Heart right ventricle (tissue), 16 donors: Measurements from ENCODE around the gene SYNDIG1. TPM values are rescaled to one million over a fixed set of nuclear protein-coding genes. Genes with fewer than 3 reads are reported as not detected.

Source experiments
- ATAC-seq, 8 donors: fragments of 200-7000 bp; cut with Tn5 transposase; one replicate each; pipeline ENCODE4 v1.9.1; 2020; ENCODE audit warnings: mild to moderate bottlenecking in 8 of 8, moderate library complexity in 8 of 8, moderate number of reproducible peaks in 1 of 8
- DNase-seq, 2 donors: peaks; one replicate each; pipeline ENCODE4 v3.0.0-alpha.2; 2020
- H3K27ac ChIP-seq, 10 donors: fragments of 200-600 bp; sonication (generic) in 2 of 10; one replicate each; pipeline versions ENCODE4 v1.5.0 to v1.8.0; 2020 to 2022; ENCODE audit warnings: mild to moderate bottlenecking in 3 of 10
- H3K27me3 ChIP-seq, 7 donors: fragments of 200-600 bp; one replicate each; pipeline ENCODE4 v1.8.0; 2021 to 2022; ENCODE audit warnings: mild to moderate bottlenecking in 2 of 7
- H3K36me3 ChIP-seq, 9 donors: fragments of 200-600 bp; sonication (generic) in 1 of 9; one replicate each; pipeline versions ENCODE4 v1.5.0 to v1.8.0; 2020 to 2022; ENCODE audit warnings: mild to moderate bottlenecking in 2 of 9
- H3K4me1 ChIP-seq, 9 donors: fragments of 200-600 bp; sonication (generic) in 1 of 9; one replicate each; pipeline versions ENCODE4 v1.5.0 to v1.8.0; 2020 to 2022; ENCODE audit warnings: mild to moderate bottlenecking in 4 of 9
- H3K4me3 ChIP-seq, 10 donors: fragments of 200-600 bp; sonication (generic) in 2 of 10; one replicate each; pipeline versions ENCODE4 v1.5.0 to v1.8.0; 2020 to 2022; ENCODE audit warnings: mild to moderate bottlenecking in 7 of 10, moderate library complexity in 2 of 10
- H3K9me3 ChIP-seq, 11 donors: fragments of 200-600 bp in 10 of 11; sonication (generic) in 2 of 11; one replicate each; pipeline versions ENCODE4 v1.5.0 to v1.8.0; 2013 to 2022; ENCODE audit warnings: mild to moderate bottlenecking in 2 of 11, control low read depth in 1 of 11, moderate library complexity in 1 of 11
- WGBS, 2 donors: extraction: QIAGEN DNeasy Blood & Tissue Kit; methylation state at CpG; one replicate each; pipeline ENCODE4 v1.1.7; 2013; ENCODE audit warnings: inconsistent platforms in 1 of 2; 5-methylcytosine and 5-hydroxymethylcytosine counted together
- intact Hi-C, 10 donors: fragments of 100-400 bp; cut with DNase I; formaldehyde crosslinking; loops; one replicate each; pipeline versions ENCODE4 v1.11.1 to v1.14.2; 2022
- polyA plus RNA-seq, 2 donors: library from polyadenylated mRNA; stranded (reverse); fragments of 200-250 nt; gene quantifications; one replicate each; pipeline ENCODE4 v1.2.3, GENCODE V29; 2013
- total RNA-seq, 10 donors: library from RNA; stranded (reverse); fragmentation: NEBNext Ultra II Directional in 3 of 10; extraction: Animal tissue kit (Norgen Biotek cat#: 25700) in 3 of 10; gene quantifications; one replicate each; pipeline versions ENCODE4 v1.2.1 to v1.2.4, GENCODE V29; 2021 to 2023
- TF ChIP-seq, protein P1 (sequence below), 9 donors: fragments of 200-600 bp; sonication (generic) in 2 of 9; IDR thresholded peaks; one replicate each; pipeline versions ENCODE4 v1.5.0 to v1.8.0; 2021 to 2022; ENCODE audit warnings: antibody characterized with exemption in 9 of 9, mild to moderate bottlenecking in 5 of 9, moderate library complexity in 1 of 9
- donor health status: Arrhythmogenic right ventricular cardiomyopathy.
- donor health status: ischemic (EF 13 %, LVEDD 7.1; RV severe dilation, severe dysfunction).
- donor health status: healthy with polysubstance abuse.
- donor health status: DM: no; HTN: yes; CAD: no.
- donor health status: DM: no; HTN: no; CAD: no.
- donor health status: ischemic (EF 25% LVEDD 6.9; RV normal size, moderate dysfunction).
- donor health status: ischemic (EF 25% LVEDD 5.7; RV mildly dilated, moderate dysfunction).
- donor health status: healthy.
- donor health status: DM: yes; HTN: yes; CAD: no.
- donor health status: Ischemic cardiomyopathy.
- donor health status: ischemic (EF 35%, LVEDD 5.7; RV mildly dilated, moderate dysfunction).
- donor health status: nonischemic (EF 11% LVEDD 7.7; RV severe dilation, severe dysfunction).
- donor health status: DM: yes; HTN: yes; CAD: no.
- donor health status: PGD.
- donor health status: ischemic (EF 29% LVEDD 5.4; RV normal size, mild dysfunction).
- donor health status: nonischemic (EF 23%, LVEDD 6.1; RV moderate dilation, normal function).

SYNDIG1 gene
- total and polyA plus RNA-seq, 12 donors, result 8.6 to 34.7 (median 19.9) TPM

DNA sequence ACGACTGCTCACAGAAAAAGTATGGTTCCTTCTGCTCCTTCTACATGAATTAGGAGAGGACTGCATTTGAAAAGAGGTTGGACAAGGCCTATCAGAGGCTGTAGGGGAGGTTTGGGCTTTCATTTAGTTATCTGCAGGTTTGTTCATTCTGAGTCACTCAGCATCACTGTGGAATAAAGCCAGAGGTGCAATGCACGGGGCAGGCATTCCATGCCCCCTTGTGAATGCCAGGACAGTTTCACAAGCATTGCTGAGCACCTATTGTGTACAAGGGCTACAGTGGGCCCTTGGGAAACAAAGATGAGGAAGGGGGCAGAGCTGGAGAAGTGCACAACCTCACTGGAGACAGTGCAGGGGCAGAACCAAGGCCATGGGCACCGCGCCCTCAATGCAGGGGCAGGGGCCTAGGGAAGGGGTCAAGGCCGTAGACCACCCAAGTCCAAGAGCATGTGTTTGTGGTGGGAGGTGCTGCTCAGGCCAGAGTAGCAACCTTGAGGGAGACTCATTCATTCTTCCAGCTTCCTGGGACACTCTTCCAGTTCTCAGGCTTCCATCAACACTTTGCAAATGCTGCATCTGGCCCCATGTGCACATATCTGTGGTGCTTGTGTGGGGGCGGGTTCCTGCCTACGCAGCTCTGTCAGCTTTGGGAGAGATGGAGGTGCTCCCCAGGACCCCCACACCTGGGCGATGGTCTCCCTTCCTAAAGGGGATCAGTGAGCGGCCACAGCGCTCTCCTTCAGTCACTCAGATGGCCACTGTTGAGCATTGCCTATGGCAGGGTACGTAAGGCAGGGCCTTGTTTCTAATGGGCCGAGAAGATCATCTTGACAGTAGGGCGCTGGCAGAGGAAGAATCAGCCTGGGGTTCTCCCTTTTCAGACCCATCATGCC is 204.5 kb downstream of the SYNDIG1 start:
- Histone ChIP-seq H3K27me3 (no peaks in the 10 kb centered on the region), H3K36me3 (no peaks in the 10 kb centered on the region), H3K4me3 (no peak overlapping the region), H3K27ac (no peak overlapping the region), H3K9me3 (no peaks in the 10 kb centered on the region), H3K4me1 (no peaks in the 10 kb centered on the region)
- no peak for DNase-seq
- 91 to 93% methylated on average over 13 of the region's 13 CpGs for WGBS, 2 donors
- TF ChIP-seq, protein P1, sequence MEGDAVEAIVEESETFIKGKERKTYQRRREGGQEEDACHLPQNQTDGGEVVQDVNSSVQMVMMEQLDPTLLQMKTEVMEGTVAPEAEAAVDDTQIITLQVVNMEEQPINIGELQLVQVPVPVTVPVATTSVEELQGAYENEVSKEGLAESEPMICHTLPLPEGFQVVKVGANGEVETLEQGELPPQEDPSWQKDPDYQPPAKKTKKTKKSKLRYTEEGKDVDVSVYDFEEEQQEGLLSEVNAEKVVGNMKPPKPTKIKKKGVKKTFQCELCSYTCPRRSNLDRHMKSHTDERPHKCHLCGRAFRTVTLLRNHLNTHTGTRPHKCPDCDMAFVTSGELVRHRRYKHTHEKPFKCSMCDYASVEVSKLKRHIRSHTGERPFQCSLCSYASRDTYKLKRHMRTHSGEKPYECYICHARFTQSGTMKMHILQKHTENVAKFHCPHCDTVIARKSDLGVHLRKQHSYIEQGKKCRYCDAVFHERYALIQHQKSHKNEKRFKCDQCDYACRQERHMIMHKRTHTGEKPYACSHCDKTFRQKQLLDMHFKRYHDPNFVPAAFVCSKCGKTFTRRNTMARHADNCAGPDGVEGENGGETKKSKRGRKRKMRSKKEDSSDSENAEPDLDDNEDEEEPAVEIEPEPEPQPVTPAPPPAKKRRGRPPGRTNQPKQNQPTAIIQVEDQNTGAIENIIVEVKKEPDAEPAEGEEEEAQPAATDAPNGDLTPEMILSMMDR (IDR thresholded peaks at IDR 0.05), result no peak
- ATAC-seq, result no peak
- intact Hi-C loops, result loop anchor here in 1 of 10 donors (10.0 kb wide), 1 partner anchor 59 kb away; no protein-coding TSS in a partner anchor

DNA sequence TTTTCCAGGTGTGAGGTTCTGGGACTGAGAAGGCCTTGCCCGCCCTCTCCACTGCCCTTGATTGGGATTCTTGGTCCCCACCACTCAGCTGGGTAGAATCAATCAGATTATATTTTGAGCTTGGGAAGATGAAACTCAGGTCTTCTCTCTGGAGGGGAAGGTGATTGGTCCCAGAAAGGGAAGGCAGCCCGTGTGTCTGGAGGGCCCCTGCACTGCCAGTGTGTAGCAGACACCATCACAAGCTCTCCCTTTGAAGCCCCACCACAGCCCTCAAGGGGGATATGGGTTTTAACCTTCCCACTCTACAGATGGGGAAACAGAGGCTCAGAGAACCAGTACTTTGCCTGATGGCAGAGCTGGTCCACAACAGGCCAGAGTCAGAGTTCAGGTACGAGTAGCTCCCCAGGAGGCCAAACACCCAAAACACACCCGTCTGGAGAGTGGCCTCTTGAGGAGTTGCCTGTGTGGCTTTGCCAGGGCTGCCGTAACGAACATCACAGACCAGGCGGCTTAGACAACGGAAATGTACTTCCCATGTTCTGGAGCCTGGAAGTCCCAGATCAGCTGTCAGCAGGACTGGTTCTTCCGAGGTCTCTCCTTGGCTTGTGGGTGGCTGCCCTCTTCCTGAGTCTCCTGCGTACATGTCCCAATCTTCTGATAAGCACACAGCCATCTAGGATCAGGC is 205.6 kb downstream of the SYNDIG1 start:
- Histone ChIP-seq H3K4me1 (no peaks in the 10 kb centered on the region), H3K4me3 (no peak overlapping the region), H3K36me3 (no peaks in the 10 kb centered on the region), H3K27me3 (no peaks in the 10 kb centered on the region), H3K27ac (no peak overlapping the region), H3K9me3 (no peaks in the 10 kb centered on the region)
- intact Hi-C loops, result loop anchor here in 1 of 10 donors (10.0 kb wide), 1 partner anchor 60 kb away; no protein-coding TSS in a partner anchor
- WGBS, 2 donors, result 79 to 82% methylated on average over 10 of the region's 10 CpGs
- TF ChIP-seq, protein P1 (IDR thresholded peaks at IDR 0.05), result no peak
- DNase-seq, result no peak
- no peak for ATAC-seq

DNA sequence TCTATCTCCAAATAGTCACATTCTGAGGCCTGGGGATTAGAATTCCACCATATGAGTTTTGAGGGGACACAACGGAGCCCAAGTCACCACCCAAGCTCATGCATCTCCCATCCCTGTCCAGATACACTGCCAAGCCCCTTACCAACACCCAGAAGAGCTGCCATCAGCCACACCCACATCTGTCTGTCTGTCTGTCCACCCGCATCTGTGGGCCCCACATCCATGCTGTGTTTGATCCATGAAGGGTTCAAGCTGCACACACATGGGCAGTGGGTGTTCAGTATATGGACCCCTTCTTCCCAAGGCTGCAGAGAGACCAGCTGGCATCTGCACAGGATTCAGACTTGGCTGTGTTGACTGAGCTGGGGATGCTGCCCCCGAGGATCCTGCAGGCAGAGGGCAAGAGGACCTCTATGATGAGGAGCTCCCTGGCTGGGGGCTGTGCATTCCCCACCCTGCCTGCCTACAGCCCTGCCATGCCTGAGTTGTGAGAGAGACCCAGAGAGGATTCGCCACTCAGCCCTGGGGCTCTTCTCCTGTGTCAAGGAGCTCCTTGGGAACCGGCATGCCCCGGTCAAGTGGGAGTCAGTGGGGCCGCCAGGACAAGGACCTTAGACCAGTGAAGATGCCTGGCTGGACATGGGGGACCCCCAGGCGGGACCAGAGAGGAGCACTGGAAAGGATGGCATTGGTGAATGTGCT is 206.4 kb downstream of the SYNDIG1 start:
- DNase-seq (no peak), ATAC-seq (no peak)
- intact Hi-C loops, result loop anchor here in 1 of 10 donors (10.0 kb wide), 1 partner anchor 61 kb away; no protein-coding TSS in a partner anchor
- H3K4me1 ChIP-seq, result no peaks in the 10 kb centered on the region
- TF ChIP-seq, protein P1 (IDR thresholded peaks at IDR 0.05), result no peak
- H3K27me3 ChIP-seq, result no peaks in the 10 kb centered on the region
- H3K9me3 ChIP-seq, result no peaks in the 10 kb centered on the region
- WGBS, 2 donors, result 92 to 93% methylated on average over 8 of the region's 8 CpGs
- H3K4me3 ChIP-seq, result no peak overlapping the region
- no peak overlapping the region for H3K27ac ChIP-seq
- no peaks in the 10 kb centered on the region for H3K36me3 ChIP-seq
